HepG2 (cell line): Measurements from ENCODE around the gene SREBF1. TPM values are rescaled to one million over a fixed set of nuclear protein-coding genes. Genes with fewer than 3 reads are reported as not detected.

Experiments used
- ARID2 ChIP-seq: sonication (generic); formaldehyde crosslinking; IDR thresholded peaks from 2 replicates; pipeline ENCODE4 v1.8.1; 2022; ENCODE audit warnings: mild to moderate bottlenecking, missing genetic modification reagents, borderline replicate concordance
- MEIS1 ChIP-seq: sonication (generic); formaldehyde crosslinking; IDR thresholded peaks from 2 replicates; pipeline ENCODE4 v1.9.0; 2021; ENCODE audit warnings: mild to moderate bottlenecking, missing genetic modification reagents, moderate library complexity, borderline replicate concordance
- NFKBIZ ChIP-seq: IDR thresholded peaks from 2 replicates; pipeline ENCODE4 v1.6.1; 2018; ENCODE audit warnings: missing genetic modification reagents, missing compliant biosample characterization
- RFX5 ChIP-seq: IDR thresholded peaks from 2 replicates; pipeline ENCODE4 v1.6.1; 2011; ENCODE audit warnings: low read depth, low read length, improper control_type of control experiment
- SIN3A ChIP-seq: IDR thresholded peaks from 2 replicates; pipeline ENCODE4 v1.6.1; 2011; ENCODE audit warnings: low read depth, mild to moderate bottlenecking, control low read depth, low read length, borderline replicate concordance
- SMAD9 ChIP-seq: sonication (generic); formaldehyde crosslinking; IDR thresholded peaks from 2 replicates; pipeline ENCODE4 v1.5.1; 2020; ENCODE audit warnings: mild to moderate bottlenecking, missing genetic modification reagents
- ZNF530 ChIP-seq: sonication (generic); formaldehyde crosslinking; IDR thresholded peaks from 2 replicates; pipeline ENCODE4 v1.5.0; 2020; ENCODE audit warnings: low read depth, mild to moderate bottlenecking, missing genetic modification reagents
- ZNF607 ChIP-seq: sonication (generic); formaldehyde crosslinking; IDR thresholded peaks from 2 replicates; pipeline ENCODE4 v1.5.1; 2020; ENCODE audit warnings: missing genetic modification reagents, mild to moderate bottlenecking, borderline replicate concordance
- ZNF619 ChIP-seq: sonication (generic); formaldehyde crosslinking; IDR thresholded peaks from 2 replicates; pipeline ENCODE4 v1.4.0; 2020; ENCODE audit warnings: mild to moderate bottlenecking, missing genetic modification reagents
- ZSCAN31 ChIP-seq: sonication (generic); formaldehyde crosslinking; IDR thresholded peaks from 2 replicates; pipeline ENCODE4 v1.5.0; 2020; ENCODE audit warnings: low read depth, mild to moderate bottlenecking, missing genetic modification reagents
- polyA plus RNA-seq, 8 experiments: library from polyadenylated mRNA; depleted of rRNA in 3 of 8; stranded (reverse) in 7 of 8; unstranded in 1 of 8; fragments of >200 nt; fragmentation: Illumina TruSeq in 4 of 8; extraction: Trizol in 4 of 8; gene quantifications; 2 replicates each; pipeline versions ENCODE4 v1.2.1 to v1.2.3, GENCODE V29; 2011 to 2016; ENCODE audit warnings: low read depth in 4 of 8, missing spikeins in 1 of 8, mixed read lengths in 1 of 8; ENCODE audit not compliant: insufficient read depth in 1 of 8
- total RNA-seq, 5 experiments: library from RNA; depleted of rRNA; stranded (reverse); fragments of >200 nt; fragmentation: Illumina TruSeq; extraction: Trizol; gene quantifications; 2 replicates each; pipeline ENCODE4 v1.2.3, GENCODE V29; 2016; ENCODE audit warnings: low read depth in 1 of 5
- TF ChIP-seq, protein P1 (sequence below): sonication (generic); formaldehyde crosslinking; IDR thresholded peaks from one replicate; pipeline ENCODE4 v1.5.1; 2020; ENCODE audit warnings: mild to moderate bottlenecking, missing genetic modification reagents; ENCODE audit errors: not compliant biosample characterization
- TF ChIP-seq, protein P2 (sequence below): sonication (generic); formaldehyde crosslinking; conservative IDR thresholded peaks from 2 replicates; pipeline ENCODE4 v1.5.0; 2020; ENCODE audit warnings: missing genetic modification reagents
- TF ChIP-seq, protein P3 (sequence below): sonication (generic); formaldehyde crosslinking; IDR thresholded peaks from 2 replicates; pipeline ENCODE4 v1.4.0; 2020; ENCODE audit warnings: mild to moderate bottlenecking, missing genetic modification reagents
- TF ChIP-seq, protein P4 (sequence below): sonication (generic); formaldehyde crosslinking; IDR thresholded peaks from 2 replicates; pipeline ENCODE4 v1.4.0; 2020; ENCODE audit warnings: missing genetic modification reagents; ENCODE audit errors: not compliant biosample characterization

Gene SREBF1
- total and polyA plus RNA-seq, 2 of the 13 experiments (the other 11 are each of a cell fraction or from before 2014, with no cell fraction given), result 34.3 to 38.0 TPM

DNA sequence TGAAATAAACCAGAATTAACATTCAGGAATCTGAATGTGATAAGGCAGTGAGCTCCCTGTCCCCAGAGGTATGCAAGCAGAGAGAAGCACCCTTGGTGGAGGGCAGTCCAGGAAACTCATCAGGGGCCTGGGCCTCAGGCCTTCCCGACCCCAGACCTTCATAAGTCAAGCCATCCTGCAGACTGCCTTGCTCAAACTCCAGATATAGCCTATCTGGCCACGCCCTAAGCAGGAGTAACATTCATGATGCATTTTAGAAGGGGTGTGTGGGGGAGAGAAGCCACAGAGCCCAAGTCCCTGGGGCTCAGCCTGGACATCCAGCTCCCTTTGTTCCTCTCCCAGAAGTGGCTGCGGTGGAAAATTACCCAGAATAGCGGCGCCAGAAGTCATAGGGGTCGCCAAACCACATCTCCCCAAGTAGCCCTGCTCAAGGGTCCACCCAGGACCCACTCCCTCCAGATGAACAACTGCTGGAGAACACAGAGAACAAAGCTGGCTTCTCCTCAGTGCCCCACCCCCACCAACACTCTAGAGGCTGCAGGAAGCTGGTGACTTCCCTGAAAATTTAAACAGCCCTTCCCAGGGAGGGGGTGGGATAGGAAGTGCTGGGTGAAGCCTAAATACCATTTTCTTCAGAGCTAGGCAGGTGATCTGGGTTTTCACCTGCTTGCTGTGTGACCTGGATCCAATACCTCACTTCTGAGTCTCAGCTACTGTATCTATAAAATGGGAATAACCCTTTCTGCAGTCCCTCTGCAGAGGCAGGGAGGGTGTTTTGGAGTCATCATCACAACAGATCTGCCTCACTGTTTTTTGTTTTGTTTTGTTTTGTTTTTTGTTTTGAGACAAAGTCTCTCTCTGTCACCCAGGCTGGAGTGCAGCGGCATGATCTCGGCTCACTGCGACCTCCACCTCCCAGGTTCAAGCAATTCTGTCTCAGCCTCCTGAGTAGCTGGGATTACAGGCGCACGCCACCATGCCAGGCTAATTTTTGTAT, 1.5 kb upstream of the SREBF1 start (continued):
- TF ChIP-seq, protein P1, sequence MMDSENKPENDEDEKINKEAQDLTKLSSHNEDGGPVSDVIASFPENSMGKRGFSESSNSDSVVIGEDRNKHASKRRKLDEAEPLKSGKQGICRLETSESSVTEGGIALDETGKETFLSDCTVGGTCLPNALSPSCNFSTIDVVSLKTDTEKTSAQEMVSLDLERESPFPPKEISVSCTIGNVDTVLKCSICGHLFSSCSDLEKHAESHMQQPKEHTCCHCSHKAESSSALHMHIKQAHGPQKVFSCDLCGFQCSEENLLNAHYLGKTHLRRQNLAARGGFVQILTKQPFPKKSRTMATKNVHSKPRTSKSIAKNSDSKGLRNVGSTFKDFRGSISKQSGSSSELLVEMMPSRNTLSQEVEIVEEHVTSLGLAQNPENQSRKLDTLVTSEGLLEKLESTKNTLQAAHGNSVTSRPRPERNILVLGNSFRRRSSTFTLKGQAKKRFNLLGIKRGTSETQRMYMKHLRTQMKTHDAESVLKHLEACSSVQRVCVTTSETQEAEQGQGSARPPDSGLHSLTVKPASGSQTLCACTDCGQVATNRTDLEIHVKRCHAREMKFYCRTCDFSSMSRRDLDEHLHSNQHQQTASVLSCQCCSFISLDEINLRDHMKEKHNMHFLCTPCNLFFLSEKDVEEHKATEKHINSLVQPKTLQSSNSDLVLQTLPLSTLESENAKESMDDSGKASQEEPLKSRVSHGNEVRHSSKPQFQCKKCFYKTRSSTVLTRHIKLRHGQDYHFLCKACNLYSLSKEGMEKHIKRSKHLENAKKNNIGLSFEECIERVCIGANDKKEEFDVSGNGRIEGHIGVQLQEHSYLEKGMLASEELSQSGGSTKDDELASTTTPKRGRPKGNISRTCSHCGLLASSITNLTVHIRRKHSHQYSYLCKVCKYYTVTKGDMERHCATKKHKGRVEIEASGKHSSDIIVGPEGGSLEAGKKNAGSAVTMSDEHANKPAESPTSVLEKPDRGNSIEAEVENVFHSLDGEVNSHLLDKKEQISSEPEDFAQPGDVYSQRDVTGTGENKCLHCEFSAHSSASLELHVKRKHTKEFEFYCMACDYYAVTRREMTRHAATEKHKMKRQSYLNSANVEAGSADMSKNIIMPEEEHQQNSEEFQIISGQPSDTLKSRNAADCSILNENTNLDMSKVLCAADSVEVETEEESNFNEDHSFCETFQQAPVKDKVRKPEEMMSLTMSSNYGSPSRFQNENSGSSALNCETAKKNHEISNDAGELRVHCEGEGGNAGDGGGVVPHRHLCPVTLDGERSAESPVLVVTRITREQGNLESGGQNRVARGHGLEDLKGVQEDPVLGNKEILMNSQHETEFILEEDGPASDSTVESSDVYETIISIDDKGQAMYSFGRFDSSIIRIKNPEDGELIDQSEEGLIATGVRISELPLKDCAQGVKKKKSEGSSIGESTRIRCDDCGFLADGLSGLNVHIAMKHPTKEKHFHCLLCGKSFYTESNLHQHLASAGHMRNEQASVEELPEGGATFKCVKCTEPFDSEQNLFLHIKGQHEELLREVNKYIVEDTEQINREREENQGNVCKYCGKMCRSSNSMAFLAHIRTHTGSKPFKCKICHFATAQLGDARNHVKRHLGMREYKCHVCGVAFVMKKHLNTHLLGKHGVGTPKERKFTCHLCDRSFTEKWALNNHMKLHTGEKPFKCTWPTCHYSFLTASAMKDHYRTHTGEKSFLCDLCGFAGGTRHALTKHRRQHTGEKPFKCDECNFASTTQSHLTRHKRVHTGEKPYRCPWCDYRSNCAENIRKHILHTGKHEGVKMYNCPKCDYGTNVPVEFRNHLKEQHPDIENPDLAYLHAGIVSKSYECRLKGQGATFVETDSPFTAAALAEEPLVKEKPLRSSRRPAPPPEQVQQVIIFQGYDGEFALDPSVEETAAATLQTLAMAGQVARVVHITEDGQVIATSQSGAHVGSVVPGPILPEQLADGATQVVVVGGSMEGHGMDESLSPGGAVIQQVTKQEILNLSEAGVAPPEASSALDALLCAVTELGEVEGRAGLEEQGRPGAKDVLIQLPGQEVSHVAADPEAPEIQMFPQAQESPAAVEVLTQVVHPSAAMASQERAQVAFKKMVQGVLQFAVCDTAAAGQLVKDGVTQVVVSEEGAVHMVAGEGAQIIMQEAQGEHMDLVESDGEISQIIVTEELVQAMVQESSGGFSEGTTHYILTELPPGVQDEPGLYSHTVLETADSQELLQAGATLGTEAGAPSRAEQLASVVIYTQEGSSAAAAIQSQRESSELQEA (CRISPR knock-in tag), result no peak
- TF ChIP-seq, protein P2, sequence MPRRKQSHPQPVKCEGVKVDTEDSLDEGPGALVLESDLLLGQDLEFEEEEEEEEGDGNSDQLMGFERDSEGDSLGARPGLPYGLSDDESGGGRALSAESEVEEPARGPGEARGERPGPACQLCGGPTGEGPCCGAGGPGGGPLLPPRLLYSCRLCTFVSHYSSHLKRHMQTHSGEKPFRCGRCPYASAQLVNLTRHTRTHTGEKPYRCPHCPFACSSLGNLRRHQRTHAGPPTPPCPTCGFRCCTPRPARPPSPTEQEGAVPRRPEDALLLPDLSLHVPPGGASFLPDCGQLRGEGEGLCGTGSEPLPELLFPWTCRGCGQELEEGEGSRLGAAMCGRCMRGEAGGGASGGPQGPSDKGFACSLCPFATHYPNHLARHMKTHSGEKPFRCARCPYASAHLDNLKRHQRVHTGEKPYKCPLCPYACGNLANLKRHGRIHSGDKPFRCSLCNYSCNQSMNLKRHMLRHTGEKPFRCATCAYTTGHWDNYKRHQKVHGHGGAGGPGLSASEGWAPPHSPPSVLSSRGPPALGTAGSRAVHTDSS (CRISPR knock-in tag), result no peak
- TF ChIP-seq SIN3A (no peak), ZNF607 (no peak), SMAD9 (no peak), NFKBIZ (no peak), ZNF530 (CRISPR knock-in tag) (no peak), RFX5 (no peak), MEIS1 (CRISPR knock-in tag) (no peak), ARID2 (CRISPR knock-in tag) (no peak), ZNF619 (CRISPR knock-in tag) (no peak), ZSCAN31 (CRISPR knock-in tag) (no peak)
- TF ChIP-seq, protein P3, sequence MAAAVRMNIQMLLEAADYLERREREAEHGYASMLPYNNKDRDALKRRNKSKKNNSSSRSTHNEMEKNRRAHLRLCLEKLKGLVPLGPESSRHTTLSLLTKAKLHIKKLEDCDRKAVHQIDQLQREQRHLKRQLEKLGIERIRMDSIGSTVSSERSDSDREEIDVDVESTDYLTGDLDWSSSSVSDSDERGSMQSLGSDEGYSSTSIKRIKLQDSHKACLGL (CRISPR knock-in tag), result no peak
- TF ChIP-seq, protein P4, sequence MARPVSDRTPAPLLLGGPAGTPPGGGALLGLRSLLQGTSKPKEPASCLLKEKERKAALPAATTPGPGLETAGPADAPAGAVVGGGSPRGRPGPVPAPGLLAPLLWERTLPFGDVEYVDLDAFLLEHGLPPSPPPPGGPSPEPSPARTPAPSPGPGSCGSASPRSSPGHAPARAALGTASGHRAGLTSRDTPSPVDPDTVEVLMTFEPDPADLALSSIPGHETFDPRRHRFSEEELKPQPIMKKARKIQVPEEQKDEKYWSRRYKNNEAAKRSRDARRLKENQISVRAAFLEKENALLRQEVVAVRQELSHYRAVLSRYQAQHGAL (CRISPR knock-in tag), result no peak
